ENCODE results near the gene TBC1D1. TPM values are rescaled to one million over a fixed set of nuclear protein-coding genes. Genes with fewer than 3 reads are reported as not detected.

The TBC1D1 gene
- total RNA-seq, 1 donor from 2014 or later, result 96.0 TPM

DNA sequence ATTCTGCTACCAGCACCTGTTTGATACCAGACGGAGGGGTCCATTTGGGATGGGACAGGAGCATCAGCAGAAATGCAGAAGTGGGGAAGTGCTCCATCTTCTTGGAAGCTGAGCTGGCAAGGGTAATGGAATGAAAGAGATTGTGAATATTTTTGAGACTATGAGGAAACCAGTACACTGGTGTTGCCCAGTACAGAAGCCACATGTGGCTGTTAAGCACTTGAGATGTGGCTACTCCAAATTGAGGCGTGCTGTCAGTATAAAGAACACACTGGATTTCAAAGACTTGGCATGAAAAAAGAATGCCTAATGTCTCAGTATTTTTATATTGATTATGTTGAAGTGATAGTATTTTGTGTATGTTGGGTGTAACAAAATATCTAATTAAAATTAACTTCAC is 222.7 kb downstream of the TBC1D1 start:
- Histone ChIP-seq H3K27ac (no peak overlapping the region), H3K4me1 (peaks cover 15% of the 10 kb centered on the region), H3K4me3 (no peak overlapping the region), H3K27me3 (no peaks in the 10 kb centered on the region), H3K36me3 (peaks cover 0 to 13% of the 10 kb centered on the region in 2 donors), H3K9me3 (no peaks in the 10 kb centered on the region)
- intact Hi-C loops (cut with DNase I), result no loop called here
- TF ChIP-seq POLR2AphosphoS5 (IDR thresholded peaks at IDR 0.05; ENCODE audit: insufficient read depth in 1 of 2, low read depth in 1 of 2), result no peak
- no peak for TF ChIP-seq POLR2A (IDR thresholded peaks at IDR 0.05)
- TF ChIP-seq, protein P1, sequence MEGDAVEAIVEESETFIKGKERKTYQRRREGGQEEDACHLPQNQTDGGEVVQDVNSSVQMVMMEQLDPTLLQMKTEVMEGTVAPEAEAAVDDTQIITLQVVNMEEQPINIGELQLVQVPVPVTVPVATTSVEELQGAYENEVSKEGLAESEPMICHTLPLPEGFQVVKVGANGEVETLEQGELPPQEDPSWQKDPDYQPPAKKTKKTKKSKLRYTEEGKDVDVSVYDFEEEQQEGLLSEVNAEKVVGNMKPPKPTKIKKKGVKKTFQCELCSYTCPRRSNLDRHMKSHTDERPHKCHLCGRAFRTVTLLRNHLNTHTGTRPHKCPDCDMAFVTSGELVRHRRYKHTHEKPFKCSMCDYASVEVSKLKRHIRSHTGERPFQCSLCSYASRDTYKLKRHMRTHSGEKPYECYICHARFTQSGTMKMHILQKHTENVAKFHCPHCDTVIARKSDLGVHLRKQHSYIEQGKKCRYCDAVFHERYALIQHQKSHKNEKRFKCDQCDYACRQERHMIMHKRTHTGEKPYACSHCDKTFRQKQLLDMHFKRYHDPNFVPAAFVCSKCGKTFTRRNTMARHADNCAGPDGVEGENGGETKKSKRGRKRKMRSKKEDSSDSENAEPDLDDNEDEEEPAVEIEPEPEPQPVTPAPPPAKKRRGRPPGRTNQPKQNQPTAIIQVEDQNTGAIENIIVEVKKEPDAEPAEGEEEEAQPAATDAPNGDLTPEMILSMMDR (IDR thresholded peaks at IDR 0.05), result no peak
- no peak for DNase-seq (ENCODE audit: extremely low spot score in 2 of 2)

DNA sequence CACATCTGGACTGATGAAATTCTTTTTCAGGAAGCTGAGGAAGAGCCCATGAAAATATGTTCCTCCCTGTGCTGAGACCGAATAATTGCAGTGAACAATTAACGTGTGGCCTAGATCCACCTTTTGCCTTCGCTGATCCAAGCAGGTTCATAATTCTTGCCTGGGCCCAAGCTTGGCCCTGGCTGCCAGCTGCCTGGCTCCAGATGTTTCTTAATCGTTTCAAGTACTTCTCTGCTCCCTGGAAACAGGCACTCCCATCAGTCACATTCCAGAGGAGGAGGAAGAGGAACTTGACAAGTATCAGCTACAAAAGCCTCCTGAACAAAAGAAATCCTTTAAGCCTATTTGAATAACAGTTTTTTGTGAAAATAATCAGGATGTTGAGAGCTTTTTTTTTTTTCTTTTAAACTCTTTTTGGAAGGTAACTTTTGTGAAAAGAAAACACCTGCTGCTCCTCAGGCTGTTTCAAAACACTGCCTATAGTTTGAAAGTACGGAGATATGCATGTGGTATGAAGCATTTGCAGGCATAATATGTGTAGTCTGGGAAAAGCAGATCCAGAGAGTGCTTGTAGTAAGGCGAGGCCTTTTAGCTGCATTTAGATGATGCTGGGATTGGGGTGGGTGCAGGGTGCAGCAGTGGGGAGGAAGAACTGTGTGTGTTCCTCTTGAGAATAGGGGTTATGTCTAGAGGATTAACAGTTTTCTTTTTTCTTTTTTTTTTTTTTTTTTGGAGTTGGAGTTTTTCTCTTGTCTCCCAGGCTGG is 223.7 kb downstream of the TBC1D1 start:
- Histone ChIP-seq H3K27ac (peak overlapping the region; percentile 24), H3K9me3 (no peaks in the 10 kb centered on the region), H3K27me3 (no peaks in the 10 kb centered on the region), H3K4me1 (peaks cover 21% of the 10 kb centered on the region), H3K36me3 (peaks cover 0 to 8% of the 10 kb centered on the region in 2 donors), H3K4me3 (no peak overlapping the region)
- DNase-seq (ENCODE audit: extremely low spot score in 2 of 2), result no peak
- intact Hi-C loops (cut with DNase I), result no loop called here
- TF ChIP-seq POLR2AphosphoS5 (IDR thresholded peaks at IDR 0.05; ENCODE audit: insufficient read depth in 1 of 2, low read depth in 1 of 2) (no peak), POLR2A (IDR thresholded peaks at IDR 0.05) (no peak)
- TF ChIP-seq, protein P1 (IDR thresholded peaks at IDR 0.05), result no peak

DNA sequence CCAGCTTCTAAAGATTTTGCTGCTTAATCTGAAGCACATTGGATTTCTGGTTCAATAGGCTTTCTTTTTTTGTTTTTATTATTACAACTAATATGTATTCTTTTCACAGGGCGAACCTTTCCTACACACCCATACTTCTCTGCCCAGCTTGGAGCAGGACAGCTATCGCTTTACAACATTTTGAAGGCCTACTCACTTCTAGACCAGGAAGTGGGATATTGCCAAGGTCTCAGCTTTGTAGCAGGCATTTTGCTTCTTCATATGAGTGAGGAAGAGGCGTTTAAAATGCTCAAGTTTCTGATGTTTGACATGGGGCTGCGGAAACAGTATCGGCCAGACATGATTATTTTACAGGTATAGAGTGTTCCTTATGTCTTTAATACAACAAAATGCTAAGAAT is 224.7 kb downstream of the TBC1D1 start:
- Histone ChIP-seq H3K4me1 (peaks cover 31% of the 10 kb centered on the region), H3K9me3 (no peaks in the 10 kb centered on the region), H3K27me3 (no peaks in the 10 kb centered on the region), H3K4me3 (no peak overlapping the region), H3K36me3 (peaks cover 0 to 8% of the 10 kb centered on the region in 2 donors), H3K27ac (no peak overlapping the region)
- TF ChIP-seq POLR2AphosphoS5 (IDR thresholded peaks at IDR 0.05; ENCODE audit: insufficient read depth in 1 of 2, low read depth in 1 of 2) (no peak), POLR2A (IDR thresholded peaks at IDR 0.05) (no peak)
- TF ChIP-seq, protein P1 (IDR thresholded peaks at IDR 0.05), result no peak
- DNase-seq (ENCODE audit: extremely low spot score in 2 of 2), result no peak
- intact Hi-C loops (cut with DNase I), result no loop called here

DNA sequence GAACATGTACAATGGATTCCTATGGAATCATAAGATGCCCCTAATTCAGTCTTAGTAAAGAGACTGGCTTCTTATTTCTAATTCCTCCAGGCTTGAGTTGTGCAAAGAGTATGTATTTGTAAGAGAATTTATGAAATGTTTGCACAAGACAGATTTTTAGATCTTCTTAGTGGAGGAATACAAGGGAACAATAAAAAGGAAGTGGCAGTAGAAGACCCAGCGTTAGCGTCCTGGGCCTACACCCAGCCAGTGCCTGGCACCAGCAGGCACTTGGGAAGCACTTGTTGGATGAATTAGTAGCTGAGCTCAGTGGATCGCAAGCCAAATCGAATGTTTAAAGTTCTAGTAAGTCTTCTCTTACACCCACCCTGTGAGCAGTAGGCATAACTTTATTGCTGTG is 226.7 kb downstream of the TBC1D1 start:
- no peak overlapping the region for H3K4me3 ChIP-seq
- TF ChIP-seq, protein P1 (IDR thresholded peaks at IDR 0.05), result no peak
- H3K27ac ChIP-seq, result no peak overlapping the region
- no peak for DNase-seq (ENCODE audit: extremely low spot score in 2 of 2)
- peaks cover 35% of the 10 kb centered on the region for H3K4me1 ChIP-seq
- H3K27me3 ChIP-seq, result no peaks in the 10 kb centered on the region
- intact Hi-C loops (cut with DNase I), result no loop called here
- H3K9me3 ChIP-seq, result no peaks in the 10 kb centered on the region
- peaks cover 0 to 8% of the 10 kb centered on the region in 2 donors for H3K36me3 ChIP-seq

DNA sequence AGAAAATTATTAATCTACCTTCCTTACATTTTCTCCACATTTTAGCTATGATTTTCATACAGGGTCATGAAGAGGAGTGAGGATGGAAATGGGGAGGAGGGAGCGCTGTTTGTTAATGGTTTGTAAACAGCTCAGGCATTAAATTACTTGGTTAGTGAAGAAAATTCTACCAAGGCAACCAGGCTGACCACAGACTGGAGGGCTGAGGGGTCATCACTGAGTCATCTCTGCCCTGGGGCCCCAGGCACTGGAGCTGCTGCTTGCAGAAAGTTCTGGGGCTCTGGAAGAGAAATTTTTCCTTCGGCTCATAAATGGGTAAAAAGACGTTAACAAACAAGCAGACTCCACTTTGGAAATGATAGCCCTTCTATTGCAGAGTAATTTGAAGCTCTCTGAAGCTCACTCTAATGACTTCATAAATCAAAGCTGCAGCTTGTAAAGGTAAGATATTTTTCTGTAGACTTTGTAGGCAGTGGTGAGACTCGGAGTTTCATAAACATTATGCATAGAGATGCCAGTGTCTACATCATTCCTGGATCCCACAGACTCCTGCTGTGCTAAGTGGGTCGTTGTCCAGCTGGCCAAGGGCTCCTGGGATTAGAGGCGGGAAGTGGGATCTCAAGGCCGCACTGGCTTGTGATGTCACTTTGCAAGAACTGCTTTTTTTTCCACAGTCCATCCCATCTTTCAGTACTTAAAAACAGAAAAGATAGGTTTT is 228.9 kb downstream of the TBC1D1 start:
- Histone ChIP-seq H3K4me1 (peaks cover 23% of the 10 kb centered on the region), H3K4me3 (no peak overlapping the region), H3K9me3 (no peaks in the 10 kb centered on the region), H3K27ac (peak overlapping the region; percentile 60), H3K36me3 (peaks cover 0 to 8% of the 10 kb centered on the region in 2 donors), H3K27me3 (no peaks in the 10 kb centered on the region)
- TF ChIP-seq POLR2A (IDR thresholded peaks at IDR 0.05), result no peak
- TF ChIP-seq POLR2AphosphoS5 (IDR thresholded peaks at IDR 0.05; ENCODE audit: insufficient read depth in 1 of 2, low read depth in 1 of 2), result no peak
- TF ChIP-seq, protein P1 (IDR thresholded peaks at IDR 0.05), result no peak
- no peak for DNase-seq (ENCODE audit: extremely low spot score in 2 of 2)
- intact Hi-C loops (cut with DNase I), result no loop called here

Measured in vagina (tissue), 2 donors.